T-cell (primary cell): ENCODE results near the gene CHRNG. TPM values are rescaled to one million over a fixed set of nuclear protein-coding genes. Genes with fewer than 3 reads are reported as not detected.

Experiments
- ATAC-seq, 4 experiments: fragments of 200-7000 bp in 3 of 4; fragments of 150-1000 bp in 1 of 4; cut with Tn5 transposase; replicated peaks in 1 of 4; 1 replicate in 3 of 4; 2 replicates in 1 of 4; pipeline ENCODE4 v1.10.0; 2021; ENCODE audit warnings: moderate library complexity in 3 of 4, mild to moderate bottlenecking in 2 of 4, moderate number of reproducible peaks in 1 of 4
- CTCF ChIA-PET, 2 donors: fragments of 300-600 bp; sonication (Branson Sonifier 250); formaldehyde crosslinking; loops; one replicate each; lab custom pipeline; 2022; ENCODE audit warnings: antibody characterized with exemption in 2 of 2; lab: Charles Lee
- POLR2A ChIA-PET, 2 donors: fragments of 300-600 bp; sonication (Branson Sonifier 250); formaldehyde crosslinking; loops; one replicate each; lab custom pipeline; 2022; ENCODE audit warnings: antibody characterized with exemption in 2 of 2; lab: Charles Lee
- DNase-seq, 35 experiments: peaks; one replicate each; pipeline versions ENCODE4 v3.0.0 to v3.0.0-alpha.2; 2013 to 2023
- H3K27ac ChIP-seq: one replicate; pipeline ENCODE4 v1.5.1; 2013; ENCODE audit warnings: low read length
- H3K27me3 ChIP-seq, 2 experiments: replicated peaks in 1 of 2; 1 replicate in 1 of 2; 2 replicates in 1 of 2; pipeline versions ENCODE4 v1.6.1 to v1.7.0; 2013; ENCODE audit warnings: low read length in 1 of 2, mixed read lengths in 1 of 2; ENCODE audit not compliant: control insufficient read depth in 2 of 2, insufficient read depth in 2 of 2; ENCODE audit errors: extremely low read depth in 1 of 2
- H3K36me3 ChIP-seq, 2 donors: 1 replicate in 1 of 2; 2 replicates in 1 of 2; pipeline versions ENCODE4 v1.6.1 to v1.7.0; 2013; ENCODE audit warnings: low read length in 1 of 2; ENCODE audit not compliant: control insufficient read depth in 2 of 2, insufficient read depth in 1 of 2; ENCODE audit errors: extremely low read depth in 1 of 2
- H3K4me1 ChIP-seq, 2 experiments: 1 replicate in 1 of 2; 2 replicates in 1 of 2; pipeline versions ENCODE4 v1.6.1 to v1.7.0; 2013; ENCODE audit warnings: low read length in 2 of 2, mixed read lengths in 1 of 2; ENCODE audit not compliant: insufficient read depth in 2 of 2, control insufficient read depth in 1 of 2; ENCODE audit errors: extremely low read depth in 1 of 2
- H3K4me3 ChIP-seq, 2 donors: 1 replicate in 1 of 2; 2 replicates in 1 of 2; pipeline versions ENCODE4 v1.5.1 to v1.7.0; 2013; ENCODE audit warnings: mild to moderate bottlenecking in 2 of 2, low read length in 1 of 2, moderate library complexity in 1 of 2; ENCODE audit not compliant: control insufficient read depth in 1 of 2; ENCODE audit errors: extremely low read depth in 1 of 2
- H3K9me3 ChIP-seq: 2 replicates; pipeline ENCODE4 v1.7.0; 2013
- H3K27ac Mint-ChIP-seq, 2 donors: one replicate each; pipeline ENCODE4 v1.8.0; 2020 to 2021; ENCODE audit warnings: mild to moderate bottlenecking in 2 of 2, mixed read lengths in 2 of 2
- H3K27me3 Mint-ChIP-seq, 2 donors: one replicate each; pipeline ENCODE4 v1.8.0; 2021 to 2022; ENCODE audit warnings: mixed read lengths in 2 of 2
- H3K36me3 Mint-ChIP-seq: one replicate; pipeline ENCODE4 v1.8.0; 2021; ENCODE audit warnings: mixed read lengths
- H3K4me1 Mint-ChIP-seq, 3 donors: one replicate each; pipeline ENCODE4 v1.8.0; 2020 to 2022; ENCODE audit warnings: mixed read lengths in 3 of 3, mild to moderate bottlenecking in 1 of 3
- H3K4me3 Mint-ChIP-seq, 3 donors: one replicate each; pipeline ENCODE4 v1.8.0; 2020 to 2022; ENCODE audit warnings: mild to moderate bottlenecking in 3 of 3, mixed read lengths in 3 of 3, moderate library complexity in 3 of 3
- H3K9me3 Mint-ChIP-seq, 3 donors: one replicate each; pipeline ENCODE4 v1.8.0; 2020 to 2022; ENCODE audit warnings: mixed read lengths in 3 of 3
- WGBS: methylation state at CpG from one replicate; pipeline ENCODE4 v1.1.5; 2013; ENCODE audit warnings: missing lambda C conversion rate; ENCODE audit not compliant: insufficient coverage; 5-methylcytosine and 5-hydroxymethylcytosine counted together
- total RNA-seq, 35 experiments: library from RNA in 6 of 35; stranded (reverse) in 6 of 35; fragments of 120-200 nt in 1 of 35; gene quantifications; one replicate each; pipeline versions ENCODE4 v1.2.1 to v1.2.4 and lab custom pipeline; 2013 to 2026

Gene CHRNG
- total RNA-seq, 5 donors from 2014 or later (not counting 1 experiment from before 2014, with no cell fraction given) = not detected

- Histone ChIP-seq H3K9me3 (no peaks in the 10 kb centered on the region), H3K27me3 (peaks cover 2 to 89% of the 10 kb centered on the region in 2 experiments), H3K4me1 (peaks cover 0 to 43% of the 10 kb centered on the region in 2 experiments), H3K36me3 (no peaks in the 10 kb centered on the region), H3K27ac (no peak overlapping the region), H3K4me3 (no peak overlapping the region)
- POLR2A ChIA-PET = no interaction called here
- DNase-seq (no peak), ATAC-seq (no peak)
- no peak overlapping the region for H3K27ac Mint-ChIP-seq
- no peaks in the 10 kb centered on the region for H3K9me3 Mint-ChIP-seq
- no peak overlapping the region for H3K4me3 Mint-ChIP-seq
- no peaks in the 10 kb centered on the region for H3K36me3 Mint-ChIP-seq
- 100% methylated on average over 4 of the region's 14 CpGs for WGBS
- H3K4me1 Mint-ChIP-seq = peaks cover 14 to 26% (median 21%) of the 10 kb centered on the region in 3 donors
- CTCF ChIA-PET = interaction anchor here in 1 of 2 donors (0.7 kb wide), 1 partner anchor 13 kb away, joined by 3 read pairs; no protein-coding TSS in a partner anchor
- H3K27me3 Mint-ChIP-seq = peaks cover 30 to 53% of the 10 kb centered on the region in 2 donors
Observed at GRCh38 chr2:232525199-232525598, 14.3 kb upstream of the CHRNG start.

- Histone ChIP-seq H3K4me3 (no peak within 1 kb of the TSS), H3K4me1 (peaks cover 0 to 43% of the 10 kb centered on the region in 2 experiments), H3K27me3 (peaks cover 2 to 89% of the 10 kb centered on the region in 2 experiments), H3K9me3 (no peaks in the 10 kb centered on the region), H3K36me3 (no peaks in the 10 kb centered on the region), H3K27ac (no peak within 1 kb of the TSS)
- H3K4me1 Mint-ChIP-seq = peaks cover 14 to 26% (median 21%) of the 10 kb centered on the region in 3 donors
- DNase-seq (no peak), ATAC-seq (no peak)
- no peak within 1 kb of the TSS for H3K27ac Mint-ChIP-seq
- no peaks in the 10 kb centered on the region for H3K36me3 Mint-ChIP-seq
- peaks cover 23 to 54% of the 10 kb centered on the region in 2 donors for H3K27me3 Mint-ChIP-seq
- ChIA-PET POLR2A (no interaction called here), CTCF (interaction anchor here in 1 of 2 donors (0.7 kb wide), 1 partner anchor 12 kb away, joined by 3 read pairs; no protein-coding TSS in a partner anchor)
- no peak within 1 kb of the TSS for H3K4me3 Mint-ChIP-seq
- no peaks in the 10 kb centered on the region for H3K9me3 Mint-ChIP-seq
- WGBS = 67% methylated on average over 2 of the region's 18 CpGs
Observed at GRCh38 chr2:232525791-232526371, 13.6 kb upstream of the CHRNG start, which contains the start of gene CHRND. Gene CHRND (plus strand): TSS chr2:232526160. CDS start chr2:232526216, 56 bp downstream.

- H3K36me3 ChIP-seq = no peaks in the 10 kb centered on the region
- no peak overlapping the region for H3K27ac ChIP-seq
- H3K4me1 ChIP-seq = peaks cover 0 to 42% of the 10 kb centered on the region in 2 experiments
- 74% methylated on average over 8 of the region's 13 CpGs for WGBS
- ATAC-seq (no peak), DNase-seq (no peak)
- H3K9me3 Mint-ChIP-seq = no peaks in the 10 kb centered on the region
- no peaks in the 10 kb centered on the region for H3K36me3 Mint-ChIP-seq
- ChIA-PET CTCF (interaction anchor here in 1 of 2 donors (0.6 kb wide), 1 partner anchor 597 kb away, joined by 3 read pairs; no protein-coding TSS in a partner anchor), POLR2A (no interaction called here)
- H3K27me3 ChIP-seq = peaks cover 2 to 89% of the 10 kb centered on the region in 2 experiments
- no peak overlapping the region for H3K27ac Mint-ChIP-seq
- H3K4me3 ChIP-seq = no peak overlapping the region
- no peak overlapping the region for H3K4me3 Mint-ChIP-seq
- H3K4me1 Mint-ChIP-seq = peaks cover 14 to 25% (median 19%) of the 10 kb centered on the region in 3 donors
- peaks cover 21 to 52% of the 10 kb centered on the region in 2 donors for H3K27me3 Mint-ChIP-seq
- no peaks in the 10 kb centered on the region for H3K9me3 ChIP-seq
Observed at GRCh38 chr2:232526372-232526941, 13.0 kb upstream of the CHRNG start.

- H3K36me3 Mint-ChIP-seq = no peaks in the 10 kb centered on the region
- DNase-seq (no peak), ATAC-seq (no peak)
- H3K27ac Mint-ChIP-seq = no peak overlapping the region
- 83% methylated on average over 5 of the region's 6 CpGs for WGBS
- Histone ChIP-seq H3K36me3 (no peaks in the 10 kb centered on the region), H3K9me3 (no peaks in the 10 kb centered on the region), H3K4me1 (peaks cover 0 to 28% of the 10 kb centered on the region in 2 experiments), H3K4me3 (no peak overlapping the region), H3K27ac (no peak overlapping the region), H3K27me3 (peaks cover 2 to 79% of the 10 kb centered on the region in 2 experiments)
- H3K9me3 Mint-ChIP-seq = no peaks in the 10 kb centered on the region
- POLR2A ChIA-PET = no interaction called here
- H3K27me3 Mint-ChIP-seq = peaks cover 21 to 48% of the 10 kb centered on the region in 2 donors
- H3K4me3 Mint-ChIP-seq = no peak overlapping the region
- CTCF ChIA-PET = no interaction called here
- peaks cover 14 to 24% (median 17%) of the 10 kb centered on the region in 3 donors for H3K4me1 Mint-ChIP-seq
Observed at GRCh38 chr2:232527905-232528470, 11.5 kb upstream of the CHRNG start.

- Mint-ChIP-seq H3K9me3 (no peaks in the 10 kb centered on the region), H3K27me3 (peaks cover 20 to 48% of the 10 kb centered on the region in 2 donors), H3K4me1 (peaks cover 13 to 19% (median 14%) of the 10 kb centered on the region in 3 donors), H3K27ac (peak overlapping the region in 1 of 2 donors; percentile 6), H3K4me3 (peak overlapping the region in 1 of 3 donors; percentile 61), H3K36me3 (no peaks in the 10 kb centered on the region)
- peaks cover 0 to 19% of the 10 kb centered on the region in 2 experiments for H3K4me1 ChIP-seq
- peak; percentile 30 to 75 (median 44) for ATAC-seq
- peak in 1 of 35 experiments; percentile 21 for DNase-seq
- no peaks in the 10 kb centered on the region for H3K36me3 ChIP-seq
- no peaks in the 10 kb centered on the region for H3K9me3 ChIP-seq
- WGBS = 59% methylated on average over 8 of the region's 11 CpGs
- no peak overlapping the region for H3K4me3 ChIP-seq
- ChIA-PET POLR2A (no interaction called here), CTCF (no interaction called here)
- H3K27ac ChIP-seq = no peak overlapping the region
- H3K27me3 ChIP-seq = peaks cover 2 to 75% of the 10 kb centered on the region in 2 experiments
Observed at GRCh38 chr2:232528746-232529460, 10.6 kb upstream of the CHRNG start.
